GM18873 (cell line): ENCODE data around the gene ZNF316.

Experiments
- ATAC-seq: cut with Tn5 transposase; IDR thresholded peaks from one replicate; pipeline ENCODE4 v1.9.1; 2021; ENCODE audit warnings: mild to moderate bottlenecking, moderate library complexity, moderate number of reproducible peaks; ENCODE audit not compliant: unreplicated experiment, low FRiP score

The ZNF316 gene

GRCh38 chr7:6636741-6637543, at the start of gene ZNF316:
Gene ZNF316 (plus strand): TSS chr7:6637318. CDS start chr7:6642410, 5,092 bp downstream.
- ATAC-seq, result peak; percentile 37

GRCh38 chr7:6588566-6588965, 48.6 kb upstream of the ZNF316 start:
- no peak for ATAC-seq

GRCh38 chr7:6589151-6589828, 47.8 kb upstream of the ZNF316 start:
- ATAC-seq, result no peak

GRCh38 chr7:6589829-6590644, 47.1 kb upstream of the ZNF316 start, which contains the start of gene INTS15:
Gene INTS15 (plus strand): TSS chr7:6590021. CDS start chr7:6590284, 263 bp downstream.
- peak; percentile 67 for ATAC-seq

GRCh38 chr7:6590645-6591110, 46.4 kb upstream of the ZNF316 start:
- ATAC-seq, result peak; percentile 26

- ATAC-seq, result no peak
These were observed 37.0 kb upstream of the ZNF316 start for GRCh38 chr7:6600093-6600492.

- no peak for ATAC-seq
These were observed 32.7 kb upstream of the ZNF316 start for GRCh38 chr7:6604458-6604857.

- no peak for ATAC-seq
These were observed 30.1 kb upstream of the ZNF316 start for GRCh38 chr7:6606866-6607583.

- ATAC-seq, result no peak
These were observed 29.5 kb upstream of the ZNF316 start for GRCh38 chr7:6607651-6608051.

- no peak for ATAC-seq
These were observed 29.0 kb upstream of the ZNF316 start for GRCh38 chr7:6608081-6608480.

GRCh38 chr7:6608794-6609193, 28.3 kb upstream of the ZNF316 start:
- no peak for ATAC-seq

GRCh38 chr7:6612819-6613218, 24.3 kb upstream of the ZNF316 start:
- ATAC-seq, result no peak

GRCh38 chr7:6613706-6614105, 23.4 kb upstream of the ZNF316 start:
- no peak for ATAC-seq

GRCh38 chr7:6614953-6615722, 22.0 kb upstream of the ZNF316 start, which contains the start of gene ZNF853:
Gene ZNF853 (plus strand): TSS chr7:6615610. CDS start chr7:6616175, 565 bp downstream.
- no peak for ATAC-seq

GRCh38 chr7:6615723-6616555, 21.2 kb upstream of the ZNF316 start:
- no peak for ATAC-seq

- ATAC-seq, result no peak
These were observed 20.1 kb upstream of the ZNF316 start for GRCh38 chr7:6616854-6617643.

- ATAC-seq, result no peak
These were observed 18.5 kb upstream of the ZNF316 start for GRCh38 chr7:6618621-6619020.

GRCh38 chr7:6619961-6620360, 17.2 kb upstream of the ZNF316 start:
- no peak for ATAC-seq
